Left ventricle myocardium superior (tissue), 1 donor: Measurements from ENCODE around the gene CHD3. TPM values are rescaled to one million over a fixed set of nuclear protein-coding genes. Genes with fewer than 3 reads are reported as not detected.

Source experiments
- ATAC-seq: fragments of 200-7000 bp; cut with Tn5 transposase; one replicate; pipeline ENCODE4 v1.9.1; 2020; ENCODE audit warnings: mild to moderate bottlenecking, moderate library complexity
- DNase-seq: peaks from one replicate; pipeline ENCODE4 v3.0.0-alpha.2; 2020
- intact Hi-C: fragments of 100-400 bp; cut with micrococcal nuclease; formaldehyde crosslinking; loops from one replicate; pipeline ENCODE4 v1.11.0; 2022
- long read RNA-seq: library from polyadenylated mRNA; unstranded; transcript quantifications from one replicate; pipeline ENCODE4 v2.0.0, GENCODE V29; 2021
- total RNA-seq: library from RNA; stranded (reverse); fragmentation: NEBNext Ultra II Directional; extraction: Animal tissue kit (Norgen Biotek cat#: 25700); gene quantifications from one replicate; pipeline ENCODE4 v1.2.1, GENCODE V29; 2021
- donor health status: DM: no; HTN: yes; CAD: no; lungs with severe emphysema.

CHD3 gene
- 13.1 TPM for total RNA-seq
- long read RNA-seq, partial matches to known transcripts: 9 of 13 reads
- long read RNA-seq, other reads (novel, unspliced or antisense): 2 of 13 reads

- intact Hi-C loops: no loop called here
- ATAC-seq (peak; percentile 9), DNase-seq (peak; percentile 35)
These were observed at the start of gene CHD3 for GRCh38 chr17:7888184-7888920. TSS of gene CHD3 (plus strand) at chr17:7888789. CDS start at chr17:7889001, 212 bp downstream.

GRCh38 chr17:7839190-7839875, 49.3 kb upstream of the CHD3 start:
- intact Hi-C loops: no loop called here
- DNase-seq (peak; percentile 29), ATAC-seq (no peak)

GRCh38 chr17:7839876-7840261, 48.7 kb upstream of the CHD3 start:
- ATAC-seq: no peak
- DNase-seq: no peak
- intact Hi-C loops: no loop called here

- intact Hi-C loops: no loop called here
- no peak for ATAC-seq
- DNase-seq: no peak
These were observed 48.1 kb upstream of the CHD3 start for GRCh38 chr17:7840441-7840840.

- no peak for ATAC-seq
- intact Hi-C loops: no loop called here
- DNase-seq: no peak
These were observed 47.7 kb upstream of the CHD3 start for GRCh38 chr17:7840875-7841274.

GRCh38 chr17:7841396-7841914, 47.1 kb upstream of the CHD3 start:
- intact Hi-C loops: no loop called here
- DNase-seq: peak; percentile 93
- peak; percentile 63 for ATAC-seq

GRCh38 chr17:7841915-7842379, 46.6 kb upstream of the CHD3 start:
- DNase-seq (peak; percentile 94), ATAC-seq (peak; percentile 77)
- intact Hi-C loops: no loop called here

GRCh38 chr17:7842380-7843256, 46.0 kb upstream of the CHD3 start:
- intact Hi-C loops: no loop called here
- peak; percentile 10 for ATAC-seq
- DNase-seq: peak; percentile 77

- no peak for DNase-seq
- ATAC-seq: no peak
- intact Hi-C loops: no loop called here
These were observed 45.4 kb upstream of the CHD3 start for GRCh38 chr17:7843257-7843535.

GRCh38 chr17:7843536-7844291, 44.9 kb upstream of the CHD3 start:
- ATAC-seq: peak; percentile 32
- DNase-seq: peak; percentile 88
- intact Hi-C loops: no loop called here

GRCh38 chr17:7844292-7845154, 44.1 kb upstream of the CHD3 start:
- intact Hi-C loops: no loop called here
- DNase-seq (peak; percentile 91), ATAC-seq (peak; percentile 72)

GRCh38 chr17:7845359-7846062, 43.1 kb upstream of the CHD3 start:
- no peak for ATAC-seq
- intact Hi-C loops: no loop called here

GRCh38 chr17:7846063-7846735, 42.4 kb upstream of the CHD3 start:
- DNase-seq: no peak

More at GRCh38 chr17:7845359-7846062, 43.1 kb upstream of the CHD3 start:
- no peak for DNase-seq

GRCh38 chr17:7846765-7847661, 41.6 kb upstream of the CHD3 start:
- no peak for ATAC-seq
- DNase-seq: no peak
- intact Hi-C loops: no loop called here

More at GRCh38 chr17:7846063-7846735, 42.4 kb upstream of the CHD3 start:
- intact Hi-C loops: no loop called here
- no peak for ATAC-seq

- no peak for DNase-seq
- intact Hi-C loops: no loop called here
- ATAC-seq: no peak
These were observed 40.4 kb upstream of the CHD3 start for GRCh38 chr17:7848131-7848579.

GRCh38 chr17:7848739-7849129, 39.9 kb upstream of the CHD3 start:
- intact Hi-C loops: no loop called here

More at GRCh38 chr17:7848739-7849129, 39.9 kb upstream of the CHD3 start:
- DNase-seq: no peak
- no peak for ATAC-seq
